D341Med (cell line): ENCODE results near the gene ADGRB2.

ENCODE experiments used
- DNase-seq: peaks from one replicate; pipeline ENCODE4 v3.0.0; 2012; ENCODE audit warnings: low spot score

ADGRB2 gene

GRCh38 chr1:31679091-31679490 lies 85.0 kb downstream of the ADGRB2 start:
- DNase-seq, result no peak

- no peak for DNase-seq
Observed at GRCh38 chr1:31678681-31679080, 85.5 kb downstream of the ADGRB2 start.

- DNase-seq, result no peak
Observed at GRCh38 chr1:31677949-31678348, 86.2 kb downstream of the ADGRB2 start.

- DNase-seq, result no peak
Observed at GRCh38 chr1:31677401-31677800, 86.7 kb downstream of the ADGRB2 start.
